Measurements from ENCODE around the gene ICAM3.
A peak's percentile ranks its signal among the peaks of the same experiment; 100 is the strongest.

The ICAM3 gene

DNA sequence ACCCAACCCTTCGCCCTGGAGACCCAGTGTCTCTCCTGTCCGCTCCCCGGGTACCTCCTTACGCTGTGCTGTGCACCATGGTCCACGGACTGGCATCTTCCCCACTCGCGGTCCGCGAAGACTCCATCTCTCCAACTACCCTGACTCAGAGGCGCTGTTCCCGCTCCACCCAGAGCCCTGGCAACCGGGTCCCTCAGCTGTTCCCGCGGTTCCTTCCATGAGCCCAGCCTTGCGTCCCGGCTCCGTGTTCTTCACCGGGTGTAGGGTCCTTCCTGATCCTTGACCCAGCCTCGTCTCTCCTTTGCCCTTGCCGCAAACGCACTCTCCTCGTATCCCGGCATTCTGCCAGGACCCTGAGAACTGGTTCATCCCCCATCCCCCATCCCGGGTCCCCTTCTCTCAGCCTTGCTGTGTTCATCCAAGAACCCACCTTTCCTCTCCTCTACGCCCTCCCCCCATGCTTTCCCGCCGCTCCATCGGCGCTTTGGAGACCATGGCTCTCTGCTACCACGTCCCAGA lies 49.0 kb downstream of the ICAM3 start:
- peak; percentile 67 for DNase-seq

- peak; percentile 86 for DNase-seq
Measured at GRCh38 chr19:10289836-10290356, 49.5 kb downstream of the ICAM3 start, which contains the start of gene ICAM5. TSS of gene ICAM5 (plus strand) at chr19:10289952. CDS start at chr19:10290044, 92 bp downstream.

DNA sequence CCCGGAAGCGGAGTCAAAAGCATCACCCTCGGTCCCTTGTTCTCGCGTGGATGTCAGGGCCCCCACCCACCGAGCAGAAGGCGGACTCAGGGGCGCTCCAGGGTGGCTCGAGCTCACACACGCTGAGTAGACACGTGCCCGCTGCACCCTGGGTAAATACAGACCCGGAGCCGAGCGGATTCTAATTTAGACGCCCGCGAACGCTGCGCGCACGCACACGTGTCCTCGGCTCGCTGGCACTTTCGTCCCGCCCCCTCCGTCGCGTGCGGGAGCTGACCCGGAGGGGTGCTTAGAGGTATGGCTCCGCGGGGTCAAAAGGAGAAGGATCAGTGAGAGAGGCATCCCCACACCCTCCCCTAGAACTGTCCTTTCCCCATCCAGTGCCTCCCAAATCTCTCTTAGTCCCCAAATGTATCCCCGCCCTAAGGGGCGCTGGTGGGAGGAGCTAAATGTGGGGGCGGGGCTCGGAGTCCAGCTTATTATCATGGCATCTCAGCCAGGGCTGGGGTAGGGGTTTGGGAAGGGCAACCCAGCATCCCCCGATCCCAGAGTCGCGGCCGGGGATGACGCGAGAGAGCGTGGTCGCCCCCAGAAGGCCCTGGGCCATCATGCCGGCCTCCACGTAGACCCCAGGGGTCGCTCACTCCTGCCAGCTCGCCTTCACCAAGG lies 50.1 kb downstream of the ICAM3 start:
- DNase-seq = peak; percentile 92

- peak; percentile 97 for DNase-seq
Measured at GRCh38 chr19:10288662-10289166, 50.7 kb downstream of the ICAM3 start.

GRCh38 chr19:10286803-10287737 lies 52.4 kb downstream of the ICAM3 start, which contains the start of gene ICAM4:
TSS of gene ICAM4 (plus strand) at chr19:10286955. CDS start at chr19:10287013, 58 bp downstream.
- DNase-seq = peak; percentile 96

DNA sequence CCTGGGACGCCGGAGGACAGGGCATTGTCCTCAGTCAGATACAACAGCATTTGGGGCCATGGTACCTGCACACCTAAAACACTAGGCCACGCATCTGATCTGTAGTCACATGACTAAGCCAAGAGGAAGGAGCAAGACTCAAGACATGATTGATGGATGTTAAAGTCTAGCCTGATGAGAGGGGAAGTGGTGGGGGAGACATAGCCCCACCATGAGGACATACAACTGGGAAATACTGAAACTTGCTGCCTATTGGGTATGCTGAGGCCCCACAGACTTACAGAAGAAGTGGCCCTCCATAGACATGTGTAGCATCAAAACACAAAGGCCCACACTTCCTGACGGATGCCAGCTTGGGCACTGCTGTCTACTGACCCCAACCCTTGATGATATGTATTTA lies 54.0 kb downstream of the ICAM3 start:
- no peak for DNase-seq

DNA sequence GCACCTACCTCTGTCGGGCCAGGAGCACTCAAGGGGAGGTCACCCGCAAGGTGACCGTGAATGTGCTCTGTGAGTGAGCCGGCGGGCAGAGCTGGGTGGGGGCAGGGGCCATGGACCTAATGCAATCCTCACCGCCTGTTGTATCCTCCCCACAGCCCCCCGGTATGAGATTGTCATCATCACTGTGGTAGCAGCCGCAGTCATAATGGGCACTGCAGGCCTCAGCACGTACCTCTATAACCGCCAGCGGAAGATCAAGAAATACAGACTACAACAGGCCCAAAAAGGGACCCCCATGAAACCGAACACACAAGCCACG lies 54.5 kb downstream of the ICAM3 start:
- DNase-seq = no peak

DNA sequence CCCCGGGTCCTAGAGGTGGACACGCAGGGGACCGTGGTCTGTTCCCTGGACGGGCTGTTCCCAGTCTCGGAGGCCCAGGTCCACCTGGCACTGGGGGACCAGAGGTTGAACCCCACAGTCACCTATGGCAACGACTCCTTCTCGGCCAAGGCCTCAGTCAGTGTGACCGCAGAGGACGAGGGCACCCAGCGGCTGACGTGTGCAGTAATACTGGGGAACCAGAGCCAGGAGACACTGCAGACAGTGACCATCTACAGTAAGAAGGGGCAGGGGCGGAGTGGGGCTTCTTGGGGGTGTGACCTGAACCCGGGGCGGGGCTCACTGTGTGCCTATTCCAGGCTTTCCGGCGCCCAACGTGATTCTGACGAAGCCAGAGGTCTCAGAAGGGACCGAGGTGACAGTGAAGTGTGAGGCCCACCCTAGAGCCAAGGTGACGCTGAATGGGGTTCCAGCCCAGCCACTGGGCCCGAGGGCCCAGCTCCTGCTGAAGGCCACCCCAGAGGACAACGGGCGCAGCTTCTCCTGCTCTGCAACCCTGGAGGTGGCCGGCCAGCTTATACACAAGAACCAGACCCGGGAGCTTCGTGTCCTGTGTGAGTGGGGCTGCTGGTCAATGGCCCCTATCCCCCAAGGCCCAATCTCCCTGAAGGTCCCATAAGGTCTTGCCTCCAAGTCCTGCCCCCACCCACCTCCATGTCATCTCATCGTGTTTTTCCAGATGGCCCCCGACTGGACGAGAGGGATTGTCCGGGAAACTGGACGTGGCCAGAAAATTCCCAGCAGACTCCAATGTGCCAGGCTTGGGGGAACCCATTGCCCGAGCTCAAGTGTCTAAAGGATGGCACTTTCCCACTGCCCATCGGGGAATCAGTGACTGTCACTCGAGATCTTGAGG lies 55.1 kb downstream of the ICAM3 start:
- DNase-seq = no peak
